GM18909 (cell line): ENCODE results near the gene GLA.
A peak's percentile ranks its signal among the peaks of the same experiment; 100 is the strongest.

Experiments
- ATAC-seq: cut with Tn5 transposase; IDR thresholded peaks from one replicate; pipeline ENCODE4 v1.9.1; 2021; ENCODE audit warnings: mild to moderate bottlenecking; ENCODE audit not compliant: unreplicated experiment, poor library complexity

The GLA gene

GRCh38 chrX:101360390-101360789, 47.3 kb downstream of the GLA start:
- no peak for ATAC-seq

- no peak for ATAC-seq
These were observed 47.8 kb downstream of the GLA start for GRCh38 chrX:101359966-101360365.

DNA sequence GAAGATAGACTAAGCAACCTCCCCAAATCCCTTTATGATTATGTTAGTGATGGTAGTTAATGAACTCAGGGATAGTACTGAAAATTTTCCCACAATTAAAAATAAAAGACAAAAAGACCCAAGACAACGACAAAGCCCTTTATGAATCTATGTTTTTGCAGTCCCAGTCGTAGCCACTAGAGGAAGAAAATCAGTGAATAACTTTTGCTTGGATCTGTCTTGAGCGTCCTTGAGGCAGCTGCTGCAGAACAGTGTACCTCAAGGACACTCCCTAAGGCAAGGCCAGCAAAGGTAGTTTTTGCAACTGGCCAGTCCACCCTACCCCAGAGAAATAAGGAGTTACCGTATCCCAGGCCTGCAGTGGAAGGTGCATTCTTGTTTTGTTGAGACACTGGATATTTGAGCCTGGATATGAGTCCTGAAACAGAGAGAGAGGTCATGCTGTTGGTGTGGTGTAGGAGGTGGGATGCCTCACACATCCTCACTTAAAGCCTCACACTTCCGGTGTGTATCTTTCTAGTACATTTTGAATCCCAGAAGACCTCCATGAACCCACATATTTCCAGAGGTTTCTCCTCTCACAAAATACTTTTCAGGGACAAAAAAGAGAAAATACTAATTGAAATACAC, 50.4 kb downstream of the GLA start:
- no peak for ATAC-seq

- ATAC-seq: no peak
These were observed 58.5 kb downstream of the GLA start for GRCh38 chrX:101349193-101349562.

DNA sequence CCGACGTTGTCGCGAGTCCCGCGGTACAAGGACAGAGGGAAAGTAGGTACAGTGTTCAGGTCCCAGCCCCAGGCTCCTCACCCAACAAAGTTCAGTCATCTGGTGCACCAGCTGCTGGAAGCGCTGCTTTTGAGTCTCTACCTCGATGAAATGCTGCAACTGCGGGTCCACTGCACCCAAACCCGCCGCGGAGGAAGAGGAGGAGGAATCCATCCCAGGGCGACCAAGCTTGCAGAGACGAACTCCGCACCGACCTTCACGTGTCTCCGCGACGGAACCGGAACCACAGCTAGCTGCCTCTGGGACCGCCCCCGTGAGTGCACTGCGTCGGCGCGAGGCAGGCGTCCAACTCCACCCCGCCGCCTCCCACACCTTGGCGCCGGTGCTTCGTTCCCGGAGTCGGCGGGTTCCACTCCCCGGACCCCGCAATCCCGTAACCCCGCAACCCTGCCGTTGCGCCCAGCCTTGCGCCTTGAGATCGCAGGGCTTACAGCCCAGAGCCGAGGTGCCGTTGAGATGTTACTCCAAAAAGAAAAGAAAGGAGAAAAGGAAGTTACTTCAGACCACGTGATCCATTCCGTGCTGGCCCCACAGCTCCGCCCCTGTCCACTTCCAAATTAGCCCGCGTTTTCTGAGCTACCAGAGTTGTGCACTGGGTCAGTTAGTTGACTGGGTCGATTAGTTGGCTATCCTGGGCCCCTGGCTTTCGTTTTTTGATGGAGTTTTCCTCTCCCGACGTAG, 59.1 kb downstream of the GLA start, which contains the start of gene TIMM8A:
TIMM8A (minus strand) TSS at position 291 of the 741 bp plus-strand sequence; CDS start at position 213, 78 bp downstream.
- peak; percentile 97 for ATAC-seq

DNA sequence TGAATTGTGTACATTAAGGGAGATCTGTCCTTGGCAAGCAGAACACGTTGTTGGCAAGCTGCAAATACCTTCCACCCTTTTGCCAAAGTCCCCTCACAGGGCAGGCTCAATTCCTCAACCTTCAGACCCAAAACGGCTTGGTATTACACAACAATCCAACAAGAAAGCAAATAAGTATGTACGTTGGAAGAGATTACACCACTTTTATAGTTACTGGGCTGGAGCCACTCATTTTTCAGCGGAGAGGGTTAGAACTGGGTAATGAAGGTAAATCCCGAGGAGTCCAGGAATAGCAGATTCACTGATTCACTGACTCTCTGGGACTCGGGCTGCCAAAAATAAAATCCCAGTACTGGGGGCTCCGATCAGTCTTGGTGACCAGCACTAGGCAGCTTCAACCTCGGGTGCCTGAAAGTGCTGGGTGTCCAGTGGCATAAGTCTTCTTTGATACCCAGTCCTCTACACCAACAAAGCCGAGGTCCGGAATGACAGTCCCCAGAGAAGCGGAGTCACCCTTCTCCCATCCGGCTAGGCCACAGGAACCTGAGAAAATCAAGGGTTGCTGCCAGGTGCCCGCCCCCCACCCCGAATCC, 59.8 kb downstream of the GLA start:
- peak; percentile 21 for ATAC-seq
